Liver (tissue), 9 donors: ENCODE data around the gene SLC1A2. TPM values are rescaled to one million over a fixed set of nuclear protein-coding genes. Genes with fewer than 3 reads are reported as not detected.

Experiments used
- DNase-seq: peaks from one replicate; pipeline ENCODE4 v3.0.0-alpha.2; 2017; ENCODE audit warnings: low spot score
- H3K27ac ChIP-seq, 2 donors: one replicate each; pipeline ENCODE4 v1.7.0; 2013; ENCODE audit warnings: inconsistent platforms in 2 of 2, low read length in 2 of 2, control low read depth in 1 of 2, low read depth in 1 of 2, mild to moderate bottlenecking in 1 of 2
- H3K27me3 ChIP-seq, 4 donors: one replicate each; pipeline versions ENCODE4 v1.6.1 to v1.7.0; 2013; ENCODE audit warnings: low read length in 3 of 4, inconsistent platforms in 1 of 4, mild to moderate bottlenecking in 1 of 4, moderate library complexity in 1 of 4; ENCODE audit not compliant: control insufficient read depth in 4 of 4, insufficient read depth in 4 of 4
- H3K36me3 ChIP-seq, 4 donors: one replicate each; pipeline versions ENCODE4 v1.6.1 to v1.7.0; 2013; ENCODE audit warnings: low read length in 3 of 4, mild to moderate bottlenecking in 3 of 4, low read depth in 1 of 4, moderate library complexity in 1 of 4; ENCODE audit not compliant: control insufficient read depth in 4 of 4, insufficient read depth in 3 of 4
- H3K4me1 ChIP-seq, 4 donors: one replicate each; pipeline versions ENCODE4 v1.6.1 to v1.7.0; 2013; ENCODE audit warnings: low read length in 3 of 4, mild to moderate bottlenecking in 3 of 4, moderate library complexity in 1 of 4; ENCODE audit not compliant: control insufficient read depth in 4 of 4, insufficient read depth in 4 of 4
- H3K4me3 ChIP-seq, 3 donors: one replicate each; pipeline versions ENCODE4 v1.6.1 to v1.7.0; 2013; ENCODE audit warnings: low read length in 3 of 3, control low read depth in 1 of 3, low read depth in 1 of 3, mild to moderate bottlenecking in 1 of 3
- H3K9ac ChIP-seq, 2 donors: one replicate each; pipeline ENCODE4 v1.7.0; 2013; ENCODE audit warnings: low read length in 2 of 2, mild to moderate bottlenecking in 2 of 2, moderate library complexity in 2 of 2, control low read depth in 1 of 2, low read depth in 1 of 2
- H3K9me3 ChIP-seq, 4 donors: one replicate each; pipeline versions ENCODE4 v1.6.1 to v1.7.0; 2013; ENCODE audit warnings: low read length in 3 of 4; ENCODE audit not compliant: control insufficient read depth in 4 of 4
- ATF3 ChIP-seq: IDR thresholded peaks from 2 replicates; pipeline ENCODE4 v1.6.1; 2016; ENCODE audit warnings: antibody characterized with exemption
- CTCF ChIP-seq: fragments of 150-350 bp; IDR thresholded peaks from 2 replicates; pipeline ENCODE4 v1.5.1; 2017; ENCODE audit warnings: improper control_type of control experiment, low read depth, low read length; ENCODE audit not compliant: missing input control
- EGR1 ChIP-seq, 2 donors: IDR thresholded peaks; 2 replicates each; pipeline ENCODE4 v1.6.1; 2016 to 2018; ENCODE audit warnings: antibody characterized with exemption in 2 of 2, low read depth in 2 of 2
- FOXA1 ChIP-seq: IDR thresholded peaks from 2 replicates; pipeline ENCODE4 v1.6.1; 2016; ENCODE audit warnings: antibody characterized with exemption
- HNF4G ChIP-seq: IDR thresholded peaks from 2 replicates; pipeline ENCODE4 v1.6.1; 2016; ENCODE audit warnings: antibody characterized with exemption
- JUND ChIP-seq, 2 donors: IDR thresholded peaks; 2 replicates each; pipeline ENCODE4 v1.6.1; 2016; ENCODE audit warnings: antibody characterized with exemption in 2 of 2
- MAX ChIP-seq: IDR thresholded peaks from 2 replicates; pipeline ENCODE4 v1.6.1; 2016; ENCODE audit warnings: antibody characterized with exemption
- NR2F2 ChIP-seq: IDR thresholded peaks from 2 replicates; pipeline ENCODE4 v1.6.1; 2016; ENCODE audit warnings: antibody characterized with exemption
- RAD21 ChIP-seq, 2 donors: IDR thresholded peaks; 2 replicates each; pipeline ENCODE4 v1.6.1; 2016; ENCODE audit warnings: antibody characterized with exemption in 2 of 2, mild to moderate bottlenecking in 2 of 2
- REST ChIP-seq: IDR thresholded peaks from 2 replicates; pipeline ENCODE4 v1.6.1; 2016; ENCODE audit warnings: antibody characterized with exemption, mild to moderate bottlenecking
- RXRA ChIP-seq, 2 donors: IDR thresholded peaks; 2 replicates each; pipeline ENCODE4 v1.6.1; 2017 to 2018; ENCODE audit warnings: antibody characterized with exemption in 2 of 2, mild to moderate bottlenecking in 1 of 2
- SP1 ChIP-seq: IDR thresholded peaks from 2 replicates; pipeline ENCODE4 v1.6.1; 2018; ENCODE audit warnings: antibody characterized with exemption, mild to moderate bottlenecking
- TAF1 ChIP-seq: conservative IDR thresholded peaks from 2 replicates; pipeline ENCODE4 v1.6.1; 2016; ENCODE audit warnings: antibody characterized with exemption, mild to moderate bottlenecking
- YY1 ChIP-seq: IDR thresholded peaks from 2 replicates; pipeline ENCODE4 v1.6.1; 2016; ENCODE audit warnings: antibody characterized with exemption, mild to moderate bottlenecking
- ZBTB33 ChIP-seq: IDR thresholded peaks from 2 replicates; pipeline ENCODE4 v1.6.1; 2016; ENCODE audit warnings: antibody characterized with exemption
- WGBS: extraction: QIAGEN DNeasy Blood & Tissue Kit; methylation state at CpG from one replicate; pipeline ENCODE4 v1.1.7; 2013; 5-methylcytosine and 5-hydroxymethylcytosine counted together
- polyA plus RNA-seq, 2 donors: library from polyadenylated mRNA; stranded (reverse) in 1 of 2; unstranded in 1 of 2; fragments of 200-250 nt in 1 of 2; fragments of >200 nt in 1 of 2; fragmentation: Nextera tagmentation in 1 of 2; extraction: Ambion mirVana in 1 of 2; gene quantifications; one replicate each; pipeline versions ENCODE4 v1.2.1 to v1.2.3, GENCODE V29; 2013 to 2015
- total RNA-seq, 2 donors: library from RNA; depleted of rRNA; stranded (reverse); fragments of >200 nt; gene quantifications; one replicate each; pipeline ENCODE4 v1.2.3, GENCODE V29; 2014
- donor health status: healthy.
- donor health status: healthy.
- donor health status: healthy.
- donor health status: healthy.
- donor health status: healthy.

The SLC1A2 gene
- total and polyA plus RNA-seq, 4 donors: 6.4 to 19.5 (median 13.5) TPM

GRCh38 chr11:35208795-35209194 lies 210.6 kb downstream of the SLC1A2 start:
- no peaks in the 10 kb centered on the region for H3K9me3 ChIP-seq
- no peak overlapping the region for H3K4me3 ChIP-seq
- no peak overlapping the region for H3K27ac ChIP-seq
- H3K4me1 ChIP-seq: no peaks in the 10 kb centered on the region
- no peaks in the 10 kb centered on the region for H3K36me3 ChIP-seq
- 73% methylated on average over 4 of the region's 4 CpGs for WGBS
- DNase-seq: no peak
- H3K9ac ChIP-seq: no peak overlapping the region
- TF ChIP-seq REST (no peak), MAX (no peak), FOXA1 (no peak), RXRA (IDR thresholded peaks at IDR 0.05) (no peak), YY1 (no peak), NR2F2 (no peak), TAF1 (no peak), ZBTB33 (no peak), SP1 (no peak), ATF3 (no peak), EGR1 (IDR thresholded peaks at IDR 0.05; ENCODE audit: low read depth in 2 of 2) (no peak), RAD21 (IDR thresholded peaks at IDR 0.05) (no peak), CTCF (no peak), HNF4G (no peak), JUND (IDR thresholded peaks at IDR 0.05) (no peak)
- H3K27me3 ChIP-seq: no peaks in the 10 kb centered on the region
